RWPE2 (cell line): ENCODE measurements around the gene ATG5.

Experiments used
- ATAC-seq: fragments of 200-7000 bp; cut with Tn5 transposase; 3 replicates; pipeline ENCODE4 v1.9.1; 2021; ENCODE audit warnings: low read depth
- DNase-seq: peaks from one replicate; pipeline ENCODE4 v3.0.0-alpha.2; 2020; ENCODE audit warnings: low spot score
- H3K27ac ChIP-seq: fragments of 450-650 bp; 2 replicates; pipeline ENCODE4 v1.5.1; 2017; ENCODE audit warnings: mild to moderate bottlenecking; ENCODE audit not compliant: poor library complexity, severe bottlenecking
- H3K27me3 ChIP-seq: fragments of 250-450 bp; sonication (Bioruptor Pico); 2 replicates; pipeline ENCODE4 v1.5.1; 2021; ENCODE audit warnings: mild to moderate bottlenecking, moderate library complexity; ENCODE audit not compliant: insufficient read depth, poor library complexity, severe bottlenecking
- H3K36me3 ChIP-seq: fragments of 250-450 bp; sonication (Bioruptor Pico); 2 replicates; pipeline ENCODE4 v1.5.1; 2020; ENCODE audit warnings: low read depth, mild to moderate bottlenecking, moderate library complexity
- H3K4me1 ChIP-seq: fragments of 250-450 bp; sonication (Bioruptor Pico); 2 replicates; pipeline ENCODE4 v1.5.1; 2021; ENCODE audit warnings: mild to moderate bottlenecking, moderate library complexity; ENCODE audit not compliant: insufficient read depth, poor library complexity, severe bottlenecking
- H3K4me3 ChIP-seq: fragments of 250-450 bp; sonication (Bioruptor Pico); 2 replicates; pipeline ENCODE4 v1.5.1; 2021; ENCODE audit warnings: mild to moderate bottlenecking, moderate library complexity; ENCODE audit not compliant: severe bottlenecking
- H3K9me3 ChIP-seq: fragments of 250-450 bp; sonication (Bioruptor Pico); 2 replicates; pipeline ENCODE4 v1.5.1; 2021; ENCODE audit warnings: mild to moderate bottlenecking, moderate library complexity; ENCODE audit not compliant: severe bottlenecking
- CTCF ChIP-seq: fragments of 450-650 bp; IDR thresholded peaks from one replicate; pipeline ENCODE4 v1.5.1; 2017; ENCODE audit warnings: mild to moderate bottlenecking, moderate library complexity; ENCODE audit not compliant: poor library complexity, severe bottlenecking

ATG5 gene

GRCh38 chr6:106249658-106250057, 75.9 kb downstream of the ATG5 start:
- H3K9me3 ChIP-seq: no peaks in the 10 kb centered on the region
- no peak overlapping the region for H3K27ac ChIP-seq
- no peak for ATAC-seq
- no peak overlapping the region for H3K4me3 ChIP-seq
- H3K27me3 ChIP-seq: no peaks in the 10 kb centered on the region
- peaks cover 22% of the 10 kb centered on the region for H3K4me1 ChIP-seq
- no peak for TF ChIP-seq CTCF
- H3K36me3 ChIP-seq: peaks cover 14% of the 10 kb centered on the region
- DNase-seq: no peak

GRCh38 chr6:106247733-106248132, 77.8 kb downstream of the ATG5 start:
- Histone ChIP-seq H3K36me3 (peaks cover 17% of the 10 kb centered on the region), H3K4me1 (peaks cover 6% of the 10 kb centered on the region), H3K27me3 (no peaks in the 10 kb centered on the region), H3K27ac (no peak overlapping the region), H3K9me3 (no peaks in the 10 kb centered on the region), H3K4me3 (no peak overlapping the region)
- DNase-seq: no peak
- no peak for ATAC-seq
- no peak for TF ChIP-seq CTCF

GRCh38 chr6:106247293-106247692, 78.3 kb downstream of the ATG5 start:
- Histone ChIP-seq H3K9me3 (no peaks in the 10 kb centered on the region), H3K4me1 (peaks cover 2% of the 10 kb centered on the region), H3K27me3 (no peaks in the 10 kb centered on the region), H3K4me3 (no peak overlapping the region), H3K27ac (no peak overlapping the region), H3K36me3 (peaks cover 17% of the 10 kb centered on the region)
- no peak for TF ChIP-seq CTCF
- DNase-seq: no peak
- no peak for ATAC-seq

GRCh38 chr6:106244931-106245330, 80.6 kb downstream of the ATG5 start:
- Histone ChIP-seq H3K4me1 (no peaks in the 10 kb centered on the region), H3K9me3 (no peaks in the 10 kb centered on the region), H3K36me3 (peaks cover 17% of the 10 kb centered on the region), H3K27me3 (no peaks in the 10 kb centered on the region), H3K4me3 (no peak overlapping the region), H3K27ac (no peak overlapping the region)
- DNase-seq (no peak), ATAC-seq (no peak)
- TF ChIP-seq CTCF: no peak

GRCh38 chr6:106244521-106244920, 81.0 kb downstream of the ATG5 start:
- Histone ChIP-seq H3K9me3 (no peaks in the 10 kb centered on the region), H3K36me3 (peaks cover 17% of the 10 kb centered on the region), H3K4me3 (no peak overlapping the region), H3K27ac (no peak overlapping the region), H3K27me3 (no peaks in the 10 kb centered on the region), H3K4me1 (no peaks in the 10 kb centered on the region)
- DNase-seq (no peak), ATAC-seq (no peak)
- TF ChIP-seq CTCF: no peak
